Measurements from ENCODE around the gene LRRC8B. TPM values are rescaled to one million over a fixed set of nuclear protein-coding genes. Genes with fewer than 3 reads are reported as not detected.

LRRC8B gene
- total RNA-seq, 1 donor from 2014 or later: 10.7 TPM

GRCh38 chr1:89635825-89636815, 111.5 kb downstream of the LRRC8B start:
- DNase-seq: no peak

GRCh38 chr1:89637496-89637895, 112.9 kb downstream of the LRRC8B start:
- DNase-seq: no peak

GRCh38 chr1:89640440-89640839, 115.8 kb downstream of the LRRC8B start:
- DNase-seq: no peak

GRCh38 chr1:89641781-89642180, 117.2 kb downstream of the LRRC8B start:
- DNase-seq: no peak

- DNase-seq: no peak
These were observed 118.9 kb downstream of the LRRC8B start for GRCh38 chr1:89643577-89643976.

- DNase-seq: no peak
These were observed 119.6 kb downstream of the LRRC8B start for GRCh38 chr1:89644119-89644814.

- no peak for DNase-seq
These were observed 121.6 kb downstream of the LRRC8B start for GRCh38 chr1:89646259-89646658.

Other genes starting within 250 kb of the LRRC8B start
- 34.4 TPM for gene GBP6, start 160.8 kb upstream of the LRRC8B start, total RNA-seq
- 12.1 TPM for gene LRRC8C, start 108.3 kb downstream of the LRRC8B start, total RNA-seq

All from tongue (tissue), 2 donors.